Erythroblast (primary cell): ENCODE results near the gene NDST1.

Experiments
- DNase-seq, 2 experiments: peaks; one replicate each; lab custom pipeline; 2025; lab: John Stamatoyannopoulos, UW
- GATA1 ChIP-seq: IDR thresholded peaks from 2 replicates; pipeline ENCODE4 v1.6.1; 2011; ENCODE audit warnings: low read depth, mild to moderate bottlenecking, control low read depth, low read length, moderate library complexity
- POLR2A ChIP-seq: IDR thresholded peaks from 2 replicates; pipeline ENCODE4 v1.6.1; 2011; ENCODE audit warnings: mild to moderate bottlenecking, low read length

The NDST1 gene

GRCh38 chr5:150557509-150557872 is 49.6 kb downstream of the NDST1 start:
- DNase-seq, result no peak
- no peak for TF ChIP-seq POLR2A
- no peak for TF ChIP-seq GATA1

- no peak for DNase-seq
- TF ChIP-seq POLR2A (no peak), GATA1 (no peak)
Observed at GRCh38 chr5:150558088-150558621, 50.2 kb downstream of the NDST1 start.

DNA sequence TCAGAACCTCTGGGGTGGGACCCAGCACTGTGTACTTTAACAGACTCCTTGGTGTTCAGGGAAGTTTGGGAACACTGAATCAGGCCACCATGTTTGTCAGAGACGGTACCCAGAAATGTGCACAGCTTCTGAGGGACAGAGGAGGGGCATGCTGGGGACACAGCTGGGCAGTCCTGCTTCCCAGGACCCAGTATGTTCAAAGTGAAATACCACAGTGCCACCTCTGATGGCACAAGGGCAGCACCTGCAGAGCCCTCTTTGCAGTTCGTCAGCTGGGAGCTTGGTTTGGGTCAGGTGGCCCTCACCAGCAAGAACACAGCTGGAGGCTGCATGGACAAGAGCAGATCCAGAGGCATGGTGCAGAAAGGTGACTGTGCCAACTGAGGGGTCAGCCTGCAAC is 51.2 kb downstream of the NDST1 start:
- TF ChIP-seq POLR2A (no peak), GATA1 (no peak)
- no peak for DNase-seq

GRCh38 chr5:150559701-150560100 is 51.8 kb downstream of the NDST1 start:
- DNase-seq, result no peak
- no peak for TF ChIP-seq GATA1
- no peak for TF ChIP-seq POLR2A

GRCh38 chr5:150560401-150561191 is 52.7 kb downstream of the NDST1 start:
- DNase-seq, result peak; percentile 82 to 92

DNA sequence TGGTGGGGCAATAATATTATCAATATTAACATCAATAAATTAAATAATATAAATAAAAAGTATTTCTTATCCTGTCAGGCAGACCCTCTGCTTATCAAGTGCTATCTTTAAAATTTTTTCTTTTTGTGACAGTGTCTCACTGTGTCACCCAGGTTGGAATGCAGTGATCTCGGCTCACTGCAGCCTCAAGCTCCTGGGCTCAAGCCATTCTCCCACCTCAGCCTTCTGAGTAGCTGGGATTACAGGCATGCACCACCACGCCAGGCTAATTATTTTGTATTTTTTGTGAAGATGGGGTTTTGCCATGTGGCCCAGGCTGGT is 53.2 kb downstream of the NDST1 start:
- TF ChIP-seq GATA1 (no peak), POLR2A (no peak)
- no peak for DNase-seq

More at GRCh38 chr5:150560401-150561191, 52.7 kb downstream of the NDST1 start:
- TF ChIP-seq GATA1 (no peak), POLR2A (no peak)

GRCh38 chr5:150561571-150562275 is 53.8 kb downstream of the NDST1 start:
- TF ChIP-seq GATA1 (no peak), POLR2A (no peak)
- no peak for DNase-seq

GRCh38 chr5:150562832-150563231 is 54.9 kb downstream of the NDST1 start:
- no peak for TF ChIP-seq POLR2A
- TF ChIP-seq GATA1, result no peak
- peak; percentile 54 to 61 for DNase-seq

- TF ChIP-seq POLR2A (no peak), GATA1 (no peak)
- no peak for DNase-seq
Observed at GRCh38 chr5:150565868-150566267, 57.9 kb downstream of the NDST1 start.

GRCh38 chr5:150567031-150567717 is 59.2 kb downstream of the NDST1 start:
- no peak for DNase-seq

DNA sequence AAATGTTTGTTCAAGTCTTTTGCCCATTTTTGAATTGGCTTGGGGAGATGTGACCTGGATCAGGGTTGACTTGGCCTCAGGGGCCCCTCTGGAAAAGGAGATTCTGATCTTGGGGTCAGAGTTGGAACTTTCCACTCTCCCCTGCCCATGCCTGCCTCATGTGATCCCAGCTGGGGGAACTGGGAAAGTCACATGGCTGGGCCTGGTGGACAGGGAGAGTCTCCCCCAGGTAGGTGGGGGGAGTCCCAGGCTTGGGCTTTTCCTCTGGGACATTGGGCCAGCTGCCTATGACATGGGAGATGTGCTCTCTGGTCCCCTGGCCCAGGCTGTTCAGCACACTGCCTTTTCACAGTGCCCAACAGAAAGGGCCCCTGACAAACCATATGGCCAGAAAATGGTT is 60.7 kb downstream of the NDST1 start:
- DNase-seq, result no peak
- no peak for TF ChIP-seq POLR2A
- TF ChIP-seq GATA1, result no peak

More at GRCh38 chr5:150567031-150567717, 59.2 kb downstream of the NDST1 start:
- TF ChIP-seq GATA1, result no peak
- TF ChIP-seq POLR2A, result no peak

GRCh38 chr5:150570333-150570732 is 62.4 kb downstream of the NDST1 start:
- TF ChIP-seq POLR2A, result no peak
- TF ChIP-seq GATA1, result no peak
- DNase-seq, result no peak

GRCh38 chr5:150571836-150572235 is 63.9 kb downstream of the NDST1 start:
- DNase-seq, result no peak
- TF ChIP-seq GATA1, result no peak
- TF ChIP-seq POLR2A, result no peak

DNA sequence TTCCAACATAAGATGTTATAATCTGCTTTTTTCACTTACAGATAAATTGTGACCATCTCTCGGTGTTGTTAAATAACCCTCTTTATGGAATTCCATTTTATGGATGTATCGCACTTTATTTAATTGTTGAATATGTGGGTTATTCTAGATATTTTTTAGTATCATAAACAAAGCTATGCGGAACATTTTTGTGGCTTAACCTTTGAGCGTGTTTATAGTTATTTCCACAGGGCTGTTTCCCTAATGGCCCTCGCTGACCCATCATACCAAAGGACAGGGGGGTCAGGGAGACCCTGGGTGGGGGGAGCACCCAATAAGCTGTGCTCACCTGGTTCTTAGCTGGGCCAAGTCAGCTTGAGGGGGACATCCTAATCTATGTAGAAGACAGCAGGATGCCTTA is 65.3 kb downstream of the NDST1 start:
- no peak for TF ChIP-seq POLR2A
- no peak for TF ChIP-seq GATA1
- DNase-seq, result no peak
